ENCODE data around the gene DNAAF1. TPM values are rescaled to one million over a fixed set of nuclear protein-coding genes. Genes with fewer than 3 reads are reported as not detected.

The DNAAF1 gene
- total and polyA plus RNA-seq, 2 experiments from 2014 or later: not detected

DNA sequence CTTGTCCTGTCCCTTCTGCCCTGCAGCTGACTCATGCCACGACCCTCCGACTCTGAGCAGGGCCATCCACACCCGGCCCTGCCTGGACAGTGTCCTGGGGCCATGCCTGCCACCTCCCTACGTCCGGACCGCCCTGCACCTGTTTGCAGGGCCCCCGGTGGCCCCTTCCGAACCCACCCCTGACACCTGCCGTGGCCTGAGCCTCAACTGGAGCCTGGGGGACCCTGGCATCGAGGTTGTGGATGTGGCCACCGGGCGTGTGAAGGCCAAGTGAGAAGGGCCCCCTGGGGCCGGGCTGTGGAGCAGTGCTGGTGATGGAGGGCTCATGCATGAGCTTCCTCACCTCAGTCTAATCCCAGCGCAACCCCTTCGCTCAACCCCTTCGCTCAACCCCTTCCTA is 51.0 kb downstream of the DNAAF1 start:
- Histone ChIP-seq H3K4me1 (ENCODE audit: insufficient read depth) (no peaks in the 10 kb centered on the region), H4K20me1 (ENCODE audit: insufficient read depth) (no peaks in the 10 kb centered on the region), H3F3A (ENCODE audit: insufficient read depth) (no peaks in the 10 kb centered on the region), H3K4me3 (no peak overlapping the region), H3K4me2 (ENCODE audit: unreplicated experiment) (no peak overlapping the region), H2AFZ (no peak overlapping the region), H3K36me3 (ENCODE audit: low read depth) (no peaks in the 10 kb centered on the region), H3K27me3 (replicated peaks; ENCODE audit: insufficient read depth) (no peaks in the 10 kb centered on the region), H3K27ac (no peak overlapping the region), H3K9me3 (ENCODE audit: low read depth) (no peaks in the 10 kb centered on the region), H3K9me2 (ENCODE audit: insufficient read depth) (no peaks in the 10 kb centered on the region), H3K79me2 (ENCODE audit: insufficient read depth) (no peaks in the 10 kb centered on the region), H3K9ac (no peak overlapping the region)
- no peak for DNase-seq
- 84 to 90% methylated on average over 14 to 16 of the region's 16 CpGs for WGBS, 2 experiments (ENCODE audit: low coverage in 1 of 2, low lambda C conversion rate in 2 of 2, missing lambda C conversion rate in 2 of 2)
- no peak for TF ChIP-seq EZH2 (IDR thresholded peaks at IDR 0.05; ENCODE audit: insufficient read depth, poor library complexity, severe bottlenecking)
- TF ChIP-seq EZH2phosphoT487 (IDR thresholded peaks at IDR 0.05; ENCODE audit: insufficient read depth, low read depth): no peak
- in situ Hi-C loops (cut with MboI): no loop called here

DNA sequence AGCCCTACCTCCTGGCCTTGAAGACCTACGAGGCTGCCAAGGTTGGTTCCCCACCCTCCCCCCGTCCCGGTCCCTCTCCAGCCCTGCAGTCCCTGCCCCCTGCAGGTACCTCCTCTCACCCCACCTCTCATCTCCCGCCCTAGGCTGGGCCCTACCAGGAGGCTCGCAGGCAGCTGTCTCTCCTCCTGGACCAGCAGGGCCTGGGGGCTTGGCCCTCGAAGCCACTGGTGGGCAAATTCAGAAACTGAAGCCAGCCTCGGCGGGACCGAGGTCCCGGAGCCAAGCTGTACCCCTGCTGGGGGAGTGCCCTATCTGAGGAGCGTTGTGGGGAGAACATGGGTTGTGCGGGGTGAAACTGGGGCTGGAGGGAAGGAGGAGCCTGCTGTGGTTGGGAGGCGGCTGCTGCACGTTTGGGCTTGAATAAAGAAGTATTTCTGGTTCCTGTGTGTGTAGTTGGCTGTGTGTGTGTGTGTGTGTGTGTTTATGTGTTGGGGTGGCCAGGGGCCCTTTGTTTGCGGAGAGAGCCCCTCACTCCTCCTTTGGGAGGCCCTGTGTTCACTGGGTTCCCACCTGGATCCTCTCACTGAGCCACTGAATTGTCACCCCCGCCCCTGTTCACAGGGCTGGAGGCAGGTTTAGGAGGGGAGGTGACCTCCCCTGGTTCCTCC is 51.8 kb downstream of the DNAAF1 start:
- WGBS, 2 experiments (ENCODE audit: low coverage in 1 of 2, low lambda C conversion rate in 2 of 2, missing lambda C conversion rate in 2 of 2): 48 to 59% methylated on average over 12 to 16 of the region's 16 CpGs
- Histone ChIP-seq H3K36me3 (ENCODE audit: low read depth) (no peaks in the 10 kb centered on the region), H3K4me3 (no peak overlapping the region), H3K4me1 (ENCODE audit: insufficient read depth) (no peaks in the 10 kb centered on the region), H4K20me1 (ENCODE audit: insufficient read depth) (no peaks in the 10 kb centered on the region), H2AFZ (no peak overlapping the region), H3K27me3 (replicated peaks; ENCODE audit: insufficient read depth) (no peaks in the 10 kb centered on the region; the same call in 1 of the 2 replicates), H3K9ac (no peak overlapping the region), H3F3A (ENCODE audit: insufficient read depth) (no peaks in the 10 kb centered on the region), H3K9me2 (ENCODE audit: insufficient read depth) (no peaks in the 10 kb centered on the region), H3K9me3 (ENCODE audit: low read depth) (no peaks in the 10 kb centered on the region), H3K27ac (no peak overlapping the region), H3K4me2 (ENCODE audit: unreplicated experiment) (no peak overlapping the region), H3K79me2 (ENCODE audit: insufficient read depth) (no peaks in the 10 kb centered on the region)
- DNase-seq: no peak
- no peak for TF ChIP-seq EZH2 (IDR thresholded peaks at IDR 0.05; ENCODE audit: insufficient read depth, poor library complexity, severe bottlenecking)
- no peak for TF ChIP-seq EZH2phosphoT487 (IDR thresholded peaks at IDR 0.05; ENCODE audit: insufficient read depth, low read depth)
- in situ Hi-C loops (cut with MboI): no loop called here

DNA sequence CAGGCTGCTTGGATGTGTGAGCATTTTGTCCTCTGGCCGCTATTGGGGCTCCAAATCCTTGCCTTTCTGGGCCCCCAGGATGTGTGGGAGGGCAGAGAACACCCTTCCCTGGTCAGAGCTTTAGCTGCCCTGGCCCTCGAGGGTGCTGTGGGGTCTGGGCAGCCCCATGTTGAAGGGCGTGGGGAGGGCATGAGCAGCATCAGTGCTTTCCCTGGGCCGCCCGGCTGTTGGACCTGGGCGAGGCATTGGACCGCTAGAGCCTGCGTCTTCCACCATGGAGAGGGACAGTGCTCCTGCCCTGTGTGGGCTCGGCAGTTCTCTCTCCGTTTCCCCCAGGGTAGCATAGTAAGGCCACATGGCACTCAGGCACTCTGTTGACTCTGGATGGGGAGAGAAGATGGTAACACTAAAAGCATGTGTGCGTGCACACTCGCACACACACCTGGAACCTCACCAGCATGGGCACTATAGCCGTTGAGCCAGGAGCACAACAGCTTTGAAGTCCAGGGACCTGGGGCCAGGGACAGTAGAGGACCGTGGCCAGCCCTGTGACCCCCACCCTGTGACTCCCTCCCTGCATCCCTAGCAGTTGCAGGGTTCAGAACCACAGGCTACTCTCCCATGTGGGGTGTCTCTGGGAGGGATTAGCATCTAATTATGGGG is 52.5 kb downstream of the DNAAF1 start:
- Histone ChIP-seq H3F3A (ENCODE audit: insufficient read depth) (no peaks in the 10 kb centered on the region), H4K20me1 (ENCODE audit: insufficient read depth) (no peaks in the 10 kb centered on the region), H2AFZ (no peak overlapping the region), H3K36me3 (ENCODE audit: low read depth) (no peaks in the 10 kb centered on the region), H3K9me2 (ENCODE audit: insufficient read depth) (no peaks in the 10 kb centered on the region), H3K9me3 (ENCODE audit: low read depth) (no peaks in the 10 kb centered on the region), H3K27me3 (replicated peaks; ENCODE audit: insufficient read depth) (no peaks in the 10 kb centered on the region; the same call in none of the 2 replicates), H3K4me3 (no peak overlapping the region), H3K27ac (no peak overlapping the region), H3K79me2 (ENCODE audit: insufficient read depth) (no peaks in the 10 kb centered on the region), H3K9ac (no peak overlapping the region), H3K4me1 (ENCODE audit: insufficient read depth) (no peaks in the 10 kb centered on the region), H3K4me2 (ENCODE audit: unreplicated experiment) (no peak overlapping the region)
- no peak for DNase-seq
- 75 to 81% methylated on average over 7 to 14 of the region's 14 CpGs for WGBS, 2 experiments (ENCODE audit: low coverage in 1 of 2, low lambda C conversion rate in 2 of 2, missing lambda C conversion rate in 2 of 2)
- in situ Hi-C loops (cut with MboI): no loop called here
- TF ChIP-seq EZH2phosphoT487 (IDR thresholded peaks at IDR 0.05; ENCODE audit: insufficient read depth, low read depth): no peak
- TF ChIP-seq EZH2 (IDR thresholded peaks at IDR 0.05; ENCODE audit: insufficient read depth, poor library complexity, severe bottlenecking): no peak

- Histone ChIP-seq H3K9ac (no peak overlapping the region), H4K20me1 (ENCODE audit: insufficient read depth) (no peaks in the 10 kb centered on the region), H3K9me3 (ENCODE audit: low read depth) (no peaks in the 10 kb centered on the region), H3K27ac (no peak overlapping the region), H3K27me3 (replicated peaks; ENCODE audit: insufficient read depth) (no peaks in the 10 kb centered on the region; the same call in none of the 2 replicates), H3K4me3 (no peak overlapping the region), H3K4me2 (ENCODE audit: unreplicated experiment) (no peak overlapping the region), H2AFZ (no peak overlapping the region), H3K4me1 (ENCODE audit: insufficient read depth) (no peaks in the 10 kb centered on the region), H3K79me2 (ENCODE audit: insufficient read depth) (no peaks in the 10 kb centered on the region), H3F3A (ENCODE audit: insufficient read depth) (no peaks in the 10 kb centered on the region), H3K9me2 (ENCODE audit: insufficient read depth) (no peaks in the 10 kb centered on the region), H3K36me3 (ENCODE audit: low read depth) (no peaks in the 10 kb centered on the region)
- no peak for TF ChIP-seq EZH2phosphoT487 (IDR thresholded peaks at IDR 0.05; ENCODE audit: insufficient read depth, low read depth)
- TF ChIP-seq EZH2 (IDR thresholded peaks at IDR 0.05; ENCODE audit: insufficient read depth, poor library complexity, severe bottlenecking): no peak
- DNase-seq: peak; percentile 68
- WGBS, 2 experiments (ENCODE audit: low coverage in 1 of 2, low lambda C conversion rate in 2 of 2, missing lambda C conversion rate in 2 of 2): 65% methylated on average over 10 of the region's 10 CpGs
- in situ Hi-C loops (cut with MboI): no loop called here
Observed at GRCh38 chr16:84198401-84198800, 53.3 kb downstream of the DNAAF1 start.

All from GM23248 (cell line).